HT-29 (cell line): ENCODE data around the gene CAMSAP1. TPM values are rescaled to one million over a fixed set of nuclear protein-coding genes. Genes with fewer than 3 reads are reported as not detected.

Source experiments
- DNase-seq: peaks from one replicate; pipeline ENCODE4 v3.0.0-alpha.2; 2015; ENCODE audit warnings: low spot score
- total RNA-seq: library from RNA; depleted of rRNA; stranded (reverse); fragments of >200 nt; shearing (Covaris generic); gene quantifications from 2 replicates; pipeline ENCODE4 v1.2.3, GENCODE V29; 2014; rRNA removed

Gene CAMSAP1
- total RNA-seq, 1 experiment from 2014 or later = 28.5 TPM

DNA sequence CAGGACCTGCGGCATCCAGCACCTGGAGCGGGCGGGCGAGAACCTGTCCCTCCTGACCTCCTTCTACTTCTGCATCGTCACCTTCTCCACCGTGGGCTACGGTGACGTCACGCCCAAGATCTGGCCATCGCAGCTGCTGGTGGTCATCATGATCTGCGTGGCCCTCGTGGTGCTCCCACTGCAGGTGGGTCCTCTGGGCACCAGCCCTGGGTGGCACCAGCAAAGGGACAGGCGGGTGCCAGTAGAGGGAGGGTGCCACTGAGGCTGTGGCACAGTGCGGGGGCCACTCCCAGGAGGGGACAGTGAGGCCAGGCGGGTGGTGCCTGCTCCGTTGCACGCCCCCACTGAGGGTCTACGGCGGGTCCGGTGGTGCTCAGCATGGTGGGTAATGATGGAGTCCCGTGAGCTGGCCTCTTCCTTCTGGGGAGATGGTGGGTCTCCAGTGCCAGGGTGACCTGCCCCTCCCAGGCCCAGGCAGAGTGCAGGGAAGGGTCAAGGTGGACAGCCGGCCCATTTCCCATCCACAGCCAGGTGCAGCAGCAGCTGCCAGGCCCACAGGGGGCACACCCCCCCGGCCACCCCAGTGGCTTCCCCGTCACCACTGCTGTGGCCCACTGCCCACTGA, 147.6 kb downstream of the CAMSAP1 start:
- DNase-seq = no peak

DNA sequence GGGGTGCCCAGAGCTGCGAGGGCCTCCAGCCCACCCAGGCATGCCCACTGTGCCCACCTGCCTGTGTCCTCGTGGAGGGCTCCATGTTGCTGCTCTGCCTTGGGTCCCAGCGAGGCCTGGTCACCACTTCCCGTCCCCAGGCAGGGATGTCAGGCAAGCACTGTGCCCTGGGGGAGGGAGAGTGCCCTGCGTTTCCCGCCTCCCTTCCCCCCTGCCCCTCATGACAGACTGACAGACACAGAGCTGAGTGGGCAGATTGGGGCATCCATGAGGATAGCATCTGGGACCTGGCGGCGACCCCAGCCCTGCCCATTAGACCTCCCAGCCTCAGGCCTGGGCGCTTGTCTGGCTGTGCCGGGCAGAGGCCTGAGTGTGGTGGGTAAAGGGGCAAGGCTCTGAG, 148.5 kb downstream of the CAMSAP1 start:
- no peak for DNase-seq

Other genes with a start within 250 kb of the CAMSAP1 start
- not detected in 2 replicates for gene LCN9, start 244.2 kb downstream of the CAMSAP1 start, total RNA-seq
- not detected in 2 replicates for gene SOHLH1, start 208.1 kb downstream of the CAMSAP1 start, total RNA-seq
- gene KCNT1, start 205.4 kb downstream of the CAMSAP1 start, total RNA-seq = not detected in 2 replicates
- gene UBAC1, start 53.8 kb upstream of the CAMSAP1 start, total RNA-seq = 53.0 and 60.4 TPM in 2 replicates
- 32.6 and 38.1 TPM in 2 replicates for gene NACC2, start 187.7 kb upstream of the CAMSAP1 start, total RNA-seq
- 93.4 and 109 TPM in 2 replicates for gene TMEM250, start 211.3 kb upstream of the CAMSAP1 start, total RNA-seq